ENCODE measurements around the gene PKIB. TPM values are rescaled to one million over a fixed set of nuclear protein-coding genes. Genes with fewer than 3 reads are reported as not detected.
A peak's percentile ranks its signal among the peaks of the same experiment; 100 is the strongest.
"Not testable (repeated sequence)": the region's sequence is repeated elsewhere in the genome, so short reads cannot be mapped to it uniquely, and the experiment has no call there.

Gene PKIB
- total RNA-seq, 1 donor from 2014 or later, result 2.1 TPM

DNA sequence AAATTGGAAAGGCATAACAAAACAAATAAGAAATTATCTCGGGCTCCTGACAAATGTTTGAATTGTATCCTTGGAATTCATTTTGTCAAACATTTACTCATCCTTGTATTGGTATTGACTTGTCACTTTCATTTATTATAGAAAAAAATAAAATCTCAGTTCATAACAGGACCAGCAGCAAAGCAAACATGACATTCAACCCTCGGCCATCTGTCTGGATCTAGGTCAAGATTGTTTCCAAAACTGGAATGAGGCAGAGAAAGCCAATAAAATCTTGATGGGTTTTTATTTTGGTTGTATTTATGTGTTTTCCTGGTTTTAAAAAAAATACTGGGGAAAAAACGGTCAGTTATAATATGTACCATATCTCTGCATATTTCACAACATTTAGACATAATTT, 126.4 kb downstream of the PKIB start:
- no peak for DNase-seq (ENCODE audit: low spot score)
- ATAC-seq, result no peak

DNA sequence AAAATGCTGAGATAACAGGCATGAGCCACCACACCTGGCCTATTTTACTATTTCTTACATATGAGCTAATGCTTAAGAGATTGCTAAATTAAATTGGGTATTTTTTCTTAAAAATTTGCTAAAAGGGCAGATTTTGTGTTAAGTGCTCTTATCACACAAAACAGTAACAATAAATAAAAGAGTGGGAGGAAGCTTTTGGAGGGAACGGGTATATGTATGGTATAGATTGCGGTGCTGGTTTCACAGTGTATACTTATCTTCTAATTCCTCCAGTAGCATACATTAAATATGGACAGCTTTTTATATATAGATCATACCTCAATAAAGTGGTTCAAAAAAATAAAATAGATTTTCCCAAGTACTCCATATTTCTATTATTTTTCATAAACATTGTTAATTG, 129.9 kb downstream of the PKIB start:
- ATAC-seq (no peak), DNase-seq (ENCODE audit: low spot score) (no peak)

DNA sequence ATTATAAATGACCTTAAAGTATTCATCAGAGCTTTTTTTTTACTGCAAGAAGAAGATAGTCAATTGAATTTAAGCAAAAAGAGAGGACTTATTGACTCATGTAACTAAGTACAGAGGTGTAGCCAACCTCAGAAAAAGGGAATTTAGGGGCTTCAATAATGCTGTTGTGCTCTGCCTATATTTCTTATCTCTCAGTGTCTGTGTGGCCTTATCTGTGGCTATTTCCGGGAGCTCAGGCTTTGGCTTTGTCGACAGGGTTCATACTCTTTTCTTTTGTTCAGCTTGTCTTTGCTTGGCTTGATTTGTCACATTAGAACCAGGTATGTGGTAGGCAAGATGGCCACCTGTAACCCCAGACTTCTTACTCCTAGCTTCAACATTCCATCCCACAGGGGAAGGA, 130.7 kb downstream of the PKIB start:
- ATAC-seq (no peak), DNase-seq (ENCODE audit: low spot score) (no peak)

DNA sequence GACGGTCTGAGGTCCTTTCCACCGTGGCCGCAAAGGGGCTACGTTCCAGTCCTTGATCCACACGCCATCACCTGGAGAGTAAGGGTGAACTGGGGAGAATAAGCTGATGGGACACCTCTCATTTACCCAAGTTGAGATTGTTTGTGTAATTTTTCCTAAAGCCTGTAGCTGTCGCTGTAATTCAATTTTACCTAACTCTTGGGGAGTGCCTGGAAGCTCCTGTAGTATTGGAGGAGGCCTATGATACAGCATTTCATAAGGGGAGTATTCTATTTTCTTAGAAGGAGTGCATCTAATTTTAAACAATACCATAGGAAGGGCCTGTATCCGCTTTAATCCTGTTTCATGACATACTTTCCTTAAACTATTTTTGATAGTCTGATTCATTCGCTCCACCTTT, 134.0 kb downstream of the PKIB start:
- ATAC-seq, result peak; percentile 51
- not testable (repeated sequence) for DNase-seq (ENCODE audit: low spot score)

DNA sequence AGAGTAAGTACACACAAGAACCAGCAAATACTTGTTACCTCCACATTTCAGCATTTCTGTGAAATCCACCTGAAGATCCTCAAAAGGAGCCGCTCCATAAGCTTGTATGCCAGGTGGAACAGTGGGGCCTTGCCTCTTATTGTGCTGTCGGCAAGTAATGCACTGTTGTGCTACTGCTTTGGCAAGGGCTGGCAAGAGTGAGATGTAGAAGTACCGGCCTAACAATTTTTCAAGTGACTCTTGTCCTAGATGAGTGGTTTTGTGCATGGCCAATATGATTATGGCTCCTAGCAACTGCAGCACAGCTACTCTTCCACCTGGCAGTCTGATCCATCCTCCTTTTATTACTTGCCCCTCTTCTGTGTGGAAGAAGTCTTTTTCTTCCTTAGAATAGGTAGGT, 134.7 kb downstream of the PKIB start:
- not testable (repeated sequence) for DNase-seq (ENCODE audit: low spot score); ATAC-seq

DNA sequence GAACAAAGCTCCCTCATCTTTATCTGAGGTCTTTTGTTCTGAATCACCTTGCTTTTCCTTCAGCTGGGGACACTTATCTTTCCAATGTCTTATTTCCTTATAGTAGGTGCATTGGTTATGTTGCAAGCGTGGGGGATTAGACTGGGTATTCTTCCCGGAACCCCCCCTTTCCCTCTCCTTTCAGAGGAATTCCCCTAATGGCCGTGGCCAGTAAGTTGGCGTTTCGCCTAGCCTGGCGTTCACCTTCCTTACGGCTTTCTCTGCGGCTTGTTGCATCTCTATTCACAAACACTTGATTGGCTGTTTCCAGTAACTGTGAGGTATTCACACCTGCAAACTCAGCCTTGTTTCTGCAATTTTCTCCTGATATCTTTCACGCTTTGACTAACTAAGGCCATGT, 136.5 kb downstream of the PKIB start:
- ATAC-seq (no peak), DNase-seq (ENCODE audit: low spot score) (no peak)

DNA sequence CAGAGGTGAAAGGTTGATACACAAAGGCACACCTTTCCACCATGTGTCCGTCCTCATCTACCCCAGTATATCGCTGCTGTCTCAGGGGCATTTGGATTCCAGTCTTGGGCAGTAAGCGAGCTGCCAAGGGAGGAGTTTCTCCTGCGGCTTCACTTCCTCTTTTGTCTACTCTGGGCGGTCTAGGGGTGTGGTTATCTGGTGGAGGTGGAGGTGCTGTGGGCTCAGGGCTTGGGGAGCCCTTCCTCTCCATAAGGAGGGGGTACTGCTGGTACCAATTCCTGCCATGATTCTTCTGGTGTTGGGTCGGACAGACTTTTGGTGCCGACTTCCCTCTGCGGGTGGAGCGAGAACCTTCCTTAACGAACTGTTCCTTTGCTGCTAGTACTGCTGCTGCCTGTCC, 137.4 kb downstream of the PKIB start:
- DNase-seq (ENCODE audit: low spot score) (no peak), ATAC-seq (no peak)

DNA sequence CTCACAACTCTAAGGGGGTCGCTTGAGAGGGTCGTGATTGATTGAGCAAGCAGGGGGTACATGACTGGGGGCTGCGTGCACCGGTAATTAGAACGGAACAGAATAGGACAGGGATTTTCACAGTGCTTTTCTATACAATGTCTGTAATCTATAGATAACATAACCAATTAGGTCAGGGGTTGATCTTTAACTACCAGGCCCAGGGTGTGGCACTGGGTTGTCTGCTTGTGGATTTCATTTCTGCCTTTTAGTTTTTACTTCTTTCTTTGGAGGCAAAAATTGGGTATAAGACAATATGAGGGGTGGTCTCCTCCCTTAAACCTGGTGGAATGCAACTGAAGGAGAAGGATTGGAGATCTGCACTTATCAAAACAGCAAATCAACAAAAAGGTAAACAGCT, 138.7 kb downstream of the PKIB start:
- not testable (repeated sequence) for DNase-seq (ENCODE audit: low spot score); ATAC-seq

DNA sequence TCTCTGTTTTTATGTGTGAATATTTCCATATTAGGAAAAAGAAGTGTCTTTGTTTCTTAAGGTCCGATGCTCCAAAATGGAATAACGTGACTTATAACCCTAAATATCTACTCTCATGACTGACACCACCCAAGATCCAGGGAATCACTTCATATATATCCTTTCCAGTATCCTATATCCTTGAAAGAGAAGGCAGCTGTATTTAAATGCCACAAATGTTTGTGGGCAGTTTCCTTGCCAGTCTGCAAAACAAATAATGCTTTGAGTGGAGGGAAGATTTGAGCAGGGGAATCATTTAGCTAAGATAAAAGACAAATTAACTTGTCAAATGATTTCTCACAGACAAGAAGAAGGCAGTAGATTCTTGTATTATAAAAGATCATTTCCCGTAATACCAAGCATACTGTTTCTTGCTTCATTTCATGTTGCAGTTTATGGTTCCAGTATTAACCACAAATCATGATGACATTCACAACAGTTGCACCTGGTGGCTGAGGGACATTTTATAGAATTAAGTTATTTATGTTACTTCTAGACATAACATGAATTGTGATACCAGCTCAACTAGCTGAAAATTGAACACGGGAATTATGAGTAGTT, 139.3 kb downstream of the PKIB start:
- DNase-seq (ENCODE audit: low spot score) (no peak), ATAC-seq (no peak)

DNA sequence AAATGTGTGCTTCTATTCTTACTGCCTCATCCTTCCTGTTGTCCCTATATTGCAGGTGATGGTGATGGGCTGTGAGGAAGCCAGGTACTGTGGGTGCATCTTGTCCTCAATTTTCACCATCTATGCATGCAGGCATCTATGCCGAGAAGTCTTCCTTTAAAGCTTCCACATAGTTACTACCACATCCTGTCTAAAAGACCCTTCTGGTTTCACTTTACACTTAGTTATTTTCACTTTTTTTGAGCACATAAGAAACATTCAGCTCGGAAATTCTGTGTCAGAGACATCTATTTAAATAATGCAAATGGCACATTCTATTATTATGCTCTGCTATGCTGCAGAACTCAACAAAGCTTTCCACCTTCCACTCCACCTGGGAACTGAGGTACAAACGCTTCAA, 141.1 kb downstream of the PKIB start:
- DNase-seq (ENCODE audit: low spot score) (no peak), ATAC-seq (no peak)

DNA sequence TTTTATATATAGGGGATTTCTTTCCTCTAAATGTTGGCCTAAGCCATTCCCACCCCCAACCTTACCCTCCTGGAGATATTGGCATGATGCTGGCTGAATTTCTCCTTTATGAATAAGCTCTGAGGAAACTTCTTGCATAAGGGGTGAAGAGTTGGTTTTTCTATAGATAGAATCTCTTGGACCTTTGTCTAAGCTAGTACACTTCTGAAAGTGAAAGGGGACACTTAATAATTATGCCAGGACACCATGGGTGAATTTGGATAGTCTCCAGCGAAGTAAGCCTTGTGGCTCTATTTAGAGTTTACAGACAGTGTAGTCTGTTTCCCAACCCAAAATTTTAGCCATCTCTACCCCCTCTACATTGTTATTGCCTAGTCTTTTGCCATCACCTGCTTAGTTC, 142.3 kb downstream of the PKIB start:
- DNase-seq (ENCODE audit: low spot score) (no peak), ATAC-seq (no peak)

DNA sequence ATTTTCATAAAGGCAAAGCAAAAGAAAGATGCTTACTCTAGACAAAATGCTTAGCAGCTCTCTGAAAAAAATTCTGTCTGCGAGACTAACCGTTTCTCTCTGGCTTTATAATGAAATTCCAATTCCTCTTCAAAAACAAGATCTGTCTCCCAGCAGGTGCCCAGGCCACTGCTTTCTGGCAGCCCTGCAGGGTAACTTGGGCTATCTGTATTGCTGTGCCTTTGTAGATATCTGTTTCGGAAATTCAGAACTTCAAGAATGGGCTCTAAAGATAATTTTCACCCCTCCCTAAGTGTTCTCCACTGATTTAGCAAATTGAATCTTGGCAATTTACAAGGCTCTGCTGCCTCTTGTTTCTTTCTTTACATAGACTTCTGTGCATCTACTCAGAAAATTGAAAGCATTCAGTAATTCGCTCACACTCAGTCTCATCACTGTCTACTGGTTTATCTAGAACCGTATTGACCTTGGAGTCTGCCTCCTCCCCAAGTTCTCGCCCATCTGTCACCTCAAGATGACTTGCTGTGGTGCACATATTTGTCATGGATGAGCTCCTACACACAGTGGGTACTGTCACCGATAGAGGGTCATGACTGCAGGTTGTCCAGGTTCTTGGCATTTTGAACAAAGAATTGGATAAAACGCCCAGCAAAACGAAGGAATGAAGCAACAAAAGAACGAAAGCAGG, 142.9 kb downstream of the PKIB start:
- ATAC-seq, result peak; percentile 67
- no peak for DNase-seq (ENCODE audit: low spot score)

DNA sequence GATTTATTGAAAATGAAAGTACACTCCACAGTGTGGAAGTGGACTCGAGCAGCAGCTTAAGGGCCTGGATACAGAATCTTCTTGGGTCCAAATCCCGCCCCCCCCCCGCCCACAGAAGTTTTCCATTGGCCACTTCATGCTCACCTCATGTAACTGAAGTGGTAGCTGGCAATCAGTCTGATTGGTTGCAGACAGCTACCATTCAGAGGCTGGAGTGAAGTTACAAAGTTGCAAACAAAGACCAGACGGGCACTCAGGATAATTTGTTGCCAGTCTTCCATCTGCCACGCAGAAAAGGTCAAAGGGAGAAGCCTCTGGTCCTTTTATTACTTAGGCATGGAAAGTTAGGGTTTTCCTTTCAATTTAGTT, 143.5 kb downstream of the PKIB start:
- DNase-seq (ENCODE audit: low spot score) (peak; percentile 74), ATAC-seq (peak; percentile 92)

DNA sequence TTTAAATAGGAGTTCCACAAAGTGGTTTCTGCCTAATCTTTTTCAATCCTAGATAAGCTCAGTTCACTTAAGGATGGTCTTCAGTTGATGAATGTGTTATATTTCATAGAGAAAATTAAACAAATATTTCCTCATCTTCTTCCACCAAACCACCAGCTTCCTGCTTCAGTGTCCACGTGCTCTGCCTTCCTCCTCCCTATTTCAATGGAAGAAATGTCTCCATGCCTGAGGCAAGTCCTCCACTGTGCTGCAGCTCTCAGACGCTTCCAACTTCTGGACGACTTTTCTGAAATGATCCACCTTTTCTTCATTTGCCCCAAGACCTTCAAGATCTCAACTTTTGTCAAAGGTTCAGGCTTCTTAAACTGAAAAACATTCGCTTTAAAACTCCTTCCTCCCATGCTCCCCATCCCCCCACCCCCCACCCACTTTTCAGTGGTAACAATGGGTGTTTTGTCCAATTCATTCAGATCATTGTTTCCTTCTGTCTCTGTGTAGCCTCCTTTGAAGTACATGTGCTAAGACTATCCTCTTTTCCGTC, 144.1 kb downstream of the PKIB start:
- DNase-seq (ENCODE audit: low spot score), result no peak
- no peak for ATAC-seq

DNA sequence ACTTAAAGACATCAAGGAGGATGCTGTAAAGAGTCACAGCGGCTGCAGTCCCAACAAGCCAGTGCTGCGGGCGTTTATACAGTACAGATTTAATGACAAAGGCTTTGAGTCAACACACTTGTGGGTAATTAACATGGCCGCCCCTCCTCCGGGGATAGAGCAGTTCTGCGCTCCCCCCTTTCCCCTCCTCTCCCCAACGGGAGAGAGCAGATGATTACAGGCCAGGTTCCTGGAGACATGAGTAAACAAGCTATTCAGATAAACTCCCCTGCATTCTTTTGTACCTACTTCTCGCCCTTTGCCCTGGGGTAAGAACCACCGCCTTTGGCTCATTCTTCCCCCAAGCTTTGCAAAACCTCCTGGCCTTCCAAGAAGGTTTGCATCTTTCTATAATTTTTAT, 145.7 kb downstream of the PKIB start:
- DNase-seq (ENCODE audit: low spot score) (no peak), ATAC-seq (no peak)

DNA sequence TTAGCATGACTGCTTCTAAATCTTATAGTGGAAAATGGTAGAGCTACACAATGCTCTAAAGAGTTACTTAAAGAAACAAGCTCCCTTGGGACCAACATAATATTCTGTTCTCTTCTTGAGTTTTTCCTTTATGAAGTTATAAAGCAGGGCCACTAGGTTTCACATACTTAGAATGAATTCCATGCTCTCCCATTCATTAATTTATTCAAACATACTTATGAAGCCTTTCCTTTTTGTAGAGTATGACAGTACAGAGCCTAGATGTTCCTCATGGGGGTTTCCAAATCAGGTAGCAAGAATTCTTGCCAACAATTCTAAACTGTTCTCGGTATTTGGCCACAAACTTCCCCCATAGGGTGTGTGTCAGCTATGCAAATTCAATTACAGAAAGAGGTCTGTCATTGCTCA, 148.7 kb downstream of the PKIB start:
- ATAC-seq (no peak), DNase-seq (ENCODE audit: low spot score) (no peak)

DNA sequence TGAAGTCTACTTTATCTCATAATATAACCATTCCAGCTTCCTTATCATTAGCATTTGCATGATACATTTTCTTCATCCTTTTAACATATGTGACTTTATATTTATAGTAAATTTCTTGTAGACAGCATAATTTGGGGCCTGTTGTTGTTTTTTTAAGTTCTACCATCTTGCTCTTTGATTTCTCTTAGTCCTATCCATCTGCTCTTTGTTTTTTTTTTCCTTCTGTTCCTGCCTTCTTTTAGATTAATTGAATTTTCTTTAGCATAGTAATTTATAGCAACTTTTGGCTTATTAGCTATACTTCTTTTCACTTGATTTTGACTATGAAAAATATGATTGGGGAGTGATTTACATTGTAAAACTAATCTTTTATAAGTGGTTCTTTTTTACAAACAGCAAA, 150.1 kb downstream of the PKIB start:
- no peak for DNase-seq (ENCODE audit: low spot score)
- ATAC-seq, result no peak

DNA sequence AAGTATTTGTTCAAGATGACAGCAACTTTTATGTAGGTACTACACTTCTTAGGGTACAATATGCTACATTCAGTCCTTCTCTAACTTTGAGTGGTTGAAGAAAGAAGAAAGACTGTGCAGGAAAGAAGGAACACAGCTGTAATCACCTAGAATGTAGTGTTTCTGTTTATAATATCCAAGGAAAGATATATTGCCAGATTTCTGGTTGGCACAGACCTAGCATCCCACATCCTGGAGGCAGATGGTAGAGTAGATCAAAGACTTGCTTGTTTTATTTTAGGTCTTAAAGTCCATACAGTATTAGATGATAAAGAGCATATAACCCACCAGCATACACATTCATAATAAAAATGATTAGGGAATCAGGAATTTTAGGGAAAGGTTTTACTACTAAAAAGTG, 156.1 kb downstream of the PKIB start:
- ATAC-seq, result no peak

DNA sequence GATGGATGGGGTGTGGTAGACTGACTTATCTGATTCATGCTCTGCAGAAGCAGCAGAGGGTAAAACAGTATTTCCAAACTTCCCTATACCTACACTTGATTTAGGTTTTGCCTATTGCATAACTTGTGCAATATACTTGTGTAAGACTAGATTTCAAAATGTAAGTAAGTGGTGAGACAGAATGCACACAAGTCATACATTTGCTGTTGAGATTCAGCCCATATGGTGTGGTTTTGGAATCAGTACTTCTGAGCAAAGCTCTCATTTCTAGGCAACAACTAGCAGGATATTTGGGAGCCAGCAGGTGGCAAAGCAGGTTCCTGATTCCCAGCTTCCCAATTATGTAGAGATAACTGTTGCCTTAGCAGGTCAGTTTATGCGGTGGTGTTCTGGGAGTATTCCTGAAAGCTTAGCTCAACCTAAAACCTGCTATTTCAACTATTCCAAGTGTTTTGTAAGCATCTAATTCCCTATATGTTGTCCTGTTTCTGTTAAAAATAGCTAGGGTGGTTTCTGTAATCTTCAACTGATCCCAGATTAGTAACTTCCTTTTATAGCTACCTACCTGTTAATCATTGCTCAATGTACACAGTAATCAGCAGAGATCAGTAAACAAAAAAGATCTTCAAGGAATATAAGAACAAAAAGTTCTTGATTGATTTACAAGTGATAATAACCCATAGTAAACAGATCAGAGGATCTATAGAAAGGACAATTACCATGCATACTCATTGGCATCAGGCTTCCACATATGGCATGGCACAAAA, 160.8 kb downstream of the PKIB start:
- ATAC-seq, result peak; percentile 98
- peak; percentile 46 for DNase-seq (ENCODE audit: low spot score)

More for the DNA sequence above, 156.1 kb downstream of the PKIB start:
- DNase-seq (ENCODE audit: low spot score), result no peak

DNA sequence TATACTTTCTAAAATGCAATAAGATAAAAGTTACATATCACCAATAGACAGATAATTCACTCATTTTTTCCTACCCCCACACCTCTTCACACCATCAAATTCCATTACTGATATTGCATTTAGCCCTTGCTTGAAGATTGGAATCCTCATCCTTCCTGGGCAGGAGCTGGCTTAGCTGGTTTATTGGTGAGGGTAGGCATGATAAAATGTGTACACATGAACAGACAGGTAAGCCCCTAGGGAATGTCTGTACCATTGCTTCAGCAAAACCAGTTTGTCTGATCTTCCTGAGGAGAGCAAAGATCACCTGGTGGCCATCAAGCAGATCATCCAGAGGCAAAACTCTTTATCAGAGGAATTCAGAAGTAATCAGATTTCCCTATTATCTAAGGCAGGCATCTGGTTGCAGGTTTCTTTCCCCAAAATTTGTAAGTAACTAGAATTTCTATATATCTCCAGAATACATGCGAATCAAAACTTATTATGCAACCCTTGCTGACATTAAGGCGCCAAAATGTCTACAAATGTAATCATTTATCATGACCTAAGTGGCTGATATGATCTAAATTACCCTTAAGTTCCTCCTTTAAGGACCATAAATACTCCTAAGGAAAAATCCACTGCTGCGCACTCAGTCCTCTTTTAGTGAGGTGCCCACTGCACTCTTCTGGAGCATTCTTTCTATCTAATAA, 162.7 kb downstream of the PKIB start:
- DNase-seq (ENCODE audit: low spot score) (no peak), ATAC-seq (no peak)

Measured in left lobe of liver (tissue), 2 donors.